ENCODE measurements around the gene CALR3.
"Not testable (repeated sequence)": the region's sequence is repeated elsewhere in the genome, so short reads cannot be mapped to it uniquely, and the experiment has no call there.

Gene CALR3

GRCh38 chr19:16527334-16527935, 31.5 kb upstream of the CALR3 start:
- no peak for DNase-seq
- in situ Hi-C loops (cut with HindIII; ENCODE audit: low pct_ligation_motif_present, low pct_unique_long_range_greater_than_20kb, low sequenced_read_pairs), result no loop called here

- no peak for DNase-seq
- in situ Hi-C loops (cut with HindIII; ENCODE audit: low pct_ligation_motif_present, low pct_unique_long_range_greater_than_20kb, low sequenced_read_pairs), result no loop called here
Observed at GRCh38 chr19:16525751-16526481, 29.9 kb upstream of the CALR3 start.

- no peak for DNase-seq
- in situ Hi-C loops (cut with HindIII; ENCODE audit: low pct_ligation_motif_present, low pct_unique_long_range_greater_than_20kb, low sequenced_read_pairs), result no loop called here
Observed at GRCh38 chr19:16524991-16525734, 29.2 kb upstream of the CALR3 start.

GRCh38 chr19:16522559-16523377, 26.8 kb upstream of the CALR3 start:
- DNase-seq, result no peak
- in situ Hi-C loops (cut with HindIII; ENCODE audit: low pct_ligation_motif_present, low pct_unique_long_range_greater_than_20kb, low sequenced_read_pairs), result no loop called here

DNA sequence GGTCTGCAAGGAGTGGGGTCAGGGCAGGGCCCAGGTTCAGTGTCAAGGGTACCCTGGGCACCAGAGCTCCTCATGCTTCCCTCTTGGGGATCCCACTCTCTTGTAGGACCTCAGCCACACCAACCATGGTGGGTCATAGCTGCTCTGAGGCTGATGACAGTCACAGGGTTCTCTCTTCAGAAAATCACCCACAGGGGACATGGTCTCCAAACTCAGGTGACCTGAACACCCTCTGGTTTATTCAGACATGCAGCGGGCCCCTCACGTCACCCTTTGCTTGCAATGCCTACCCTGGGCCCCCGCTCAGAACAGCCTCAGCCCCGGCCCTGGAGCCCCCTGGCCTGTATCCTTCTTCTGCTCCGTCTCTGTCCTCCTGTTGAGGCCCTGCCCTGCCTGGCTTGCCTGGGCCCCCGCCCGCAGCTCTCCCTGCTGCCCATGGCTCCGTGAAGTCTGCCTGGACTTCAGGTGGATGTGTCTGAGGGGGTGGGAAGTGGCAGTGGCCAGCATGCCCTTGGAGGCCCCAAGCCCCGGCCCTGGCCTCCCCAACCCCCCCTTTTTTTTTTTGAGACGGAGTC, 25.8 kb upstream of the CALR3 start:
- in situ Hi-C loops (cut with HindIII; ENCODE audit: low pct_ligation_motif_present, low pct_unique_long_range_greater_than_20kb, low sequenced_read_pairs), result no loop called here
- no peak for DNase-seq

DNA sequence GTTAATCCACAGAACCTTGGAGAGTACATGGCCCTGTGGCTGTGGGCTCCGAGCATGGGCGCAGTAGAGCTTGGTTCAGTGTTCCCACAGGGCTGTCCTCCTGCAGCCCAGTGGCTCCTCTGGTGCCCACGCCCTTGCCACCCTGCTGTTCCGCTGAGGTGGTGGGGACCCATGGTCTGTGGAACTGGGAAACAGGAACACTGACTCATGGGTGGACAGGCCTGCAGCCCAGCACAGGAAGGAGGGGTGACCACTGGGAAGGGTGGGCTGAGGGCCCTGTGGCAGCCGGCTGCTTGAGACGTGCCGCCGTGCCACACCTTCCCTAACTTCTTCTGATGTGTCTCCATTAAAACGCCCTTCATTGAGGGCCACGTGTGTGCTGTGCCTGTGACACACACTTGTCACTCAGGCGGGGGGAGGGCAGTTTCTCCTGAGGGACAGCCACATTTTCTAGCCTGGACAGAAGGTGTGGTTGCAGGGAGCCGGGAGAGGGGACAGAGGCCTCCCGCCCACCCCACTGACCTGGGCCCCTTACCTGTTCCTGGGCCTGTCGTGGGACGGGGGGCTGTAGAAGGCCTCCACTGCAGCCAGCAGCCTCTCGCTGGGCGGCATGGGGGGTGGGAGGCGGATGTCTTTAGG, 25.1 kb upstream of the CALR3 start:
- in situ Hi-C loops (cut with HindIII; ENCODE audit: low pct_ligation_motif_present, low pct_unique_long_range_greater_than_20kb, low sequenced_read_pairs), result no loop called here
- DNase-seq, result no peak

GRCh38 chr19:16520074-16520973, 24.4 kb upstream of the CALR3 start:
- in situ Hi-C loops (cut with HindIII; ENCODE audit: low pct_ligation_motif_present, low pct_unique_long_range_greater_than_20kb, low sequenced_read_pairs), result no loop called here
- no peak for DNase-seq

DNA sequence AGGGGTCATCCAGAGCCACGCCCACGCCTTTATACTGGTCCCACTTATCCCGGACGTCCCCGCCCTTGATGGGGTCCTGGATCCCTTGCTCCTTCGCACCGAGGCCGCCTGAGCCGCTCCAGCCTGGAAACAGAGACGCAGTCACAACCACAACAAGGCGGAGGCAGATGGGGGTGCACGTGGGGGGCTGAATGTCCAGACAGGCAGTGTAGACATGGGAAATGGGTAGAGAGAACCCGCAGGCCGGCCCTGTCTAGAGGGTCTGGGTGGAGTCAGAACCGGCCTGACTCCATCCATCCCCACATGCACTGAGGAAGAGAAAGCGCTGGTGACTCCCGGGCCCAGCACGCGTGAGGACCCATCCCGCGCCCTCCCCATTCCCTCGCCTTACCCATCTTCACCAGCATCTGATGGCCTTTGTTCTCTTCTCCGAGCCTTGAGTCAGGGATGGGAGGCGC, 23.3 kb upstream of the CALR3 start:
- DNase-seq, result no peak
- in situ Hi-C loops (cut with HindIII; ENCODE audit: low pct_ligation_motif_present, low pct_unique_long_range_greater_than_20kb, low sequenced_read_pairs), result no loop called here

- DNase-seq, result no peak
- in situ Hi-C loops (cut with HindIII; ENCODE audit: low pct_ligation_motif_present, low pct_unique_long_range_greater_than_20kb, low sequenced_read_pairs), result no loop called here
Observed at GRCh38 chr19:16518483-16519229, 22.7 kb upstream of the CALR3 start.

- in situ Hi-C loops (cut with HindIII; ENCODE audit: low pct_ligation_motif_present, low pct_unique_long_range_greater_than_20kb, low sequenced_read_pairs), result no loop called here
- DNase-seq, result no peak
Observed at GRCh38 chr19:16518061-16518460, 22.1 kb upstream of the CALR3 start.

DNA sequence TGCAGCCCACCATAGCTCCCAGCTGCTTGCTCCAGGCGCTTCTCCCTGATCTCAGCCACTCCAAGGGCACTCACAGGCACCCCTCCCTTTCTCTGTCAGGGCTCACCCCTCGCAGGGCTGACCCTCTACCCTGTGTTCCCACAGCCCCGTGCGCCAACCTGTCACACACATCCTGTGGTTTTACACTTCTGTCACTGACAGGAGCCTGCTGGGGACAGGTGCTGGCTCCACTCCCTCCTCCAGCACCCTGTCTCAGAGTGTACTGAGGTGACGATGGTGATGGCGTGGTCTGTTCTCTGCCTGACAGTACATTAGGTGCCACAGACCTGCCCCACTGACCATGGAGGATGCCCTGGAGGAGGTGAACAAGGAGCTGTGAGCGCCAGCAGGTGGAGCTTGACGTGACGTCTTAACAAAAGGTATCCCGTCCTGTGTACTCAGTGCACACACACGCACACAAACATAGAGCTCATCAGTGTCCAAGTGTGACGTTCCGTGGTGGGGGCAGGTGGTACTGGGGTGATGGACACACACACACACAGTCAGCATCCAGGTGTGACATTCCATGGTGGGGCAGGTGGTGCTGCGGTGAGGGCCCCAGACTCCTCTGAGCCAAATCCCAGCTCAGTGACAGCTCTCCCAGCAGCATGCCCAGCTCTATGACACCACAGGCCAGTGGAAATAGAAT, 21.1 kb upstream of the CALR3 start:
- in situ Hi-C loops (cut with HindIII; ENCODE audit: low pct_ligation_motif_present, low pct_unique_long_range_greater_than_20kb, low sequenced_read_pairs), result no loop called here
- DNase-seq, result no peak

DNA sequence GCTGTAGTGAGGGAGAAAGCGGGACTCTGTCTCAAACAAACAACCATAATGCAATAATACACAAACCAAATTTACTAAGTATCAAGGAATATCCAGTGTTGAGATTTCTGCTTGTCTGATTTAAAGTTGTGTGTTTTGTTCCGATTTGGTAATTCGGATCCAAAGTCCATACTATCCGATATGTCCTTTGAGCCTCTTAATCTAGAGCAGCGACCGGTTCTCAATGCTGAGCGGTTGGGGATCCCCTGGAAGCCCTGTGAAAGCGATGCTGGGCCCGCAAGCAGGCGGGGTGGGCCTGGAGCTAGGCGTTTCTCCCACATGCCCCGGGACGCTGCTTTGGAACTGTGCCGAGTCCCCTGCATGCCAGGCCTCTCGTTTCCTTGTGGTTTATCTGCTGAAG, 20.4 kb upstream of the CALR3 start:
- no peak for DNase-seq
- in situ Hi-C loops (cut with HindIII; ENCODE audit: low pct_ligation_motif_present, low pct_unique_long_range_greater_than_20kb, low sequenced_read_pairs), result no loop called here

GRCh38 chr19:16514383-16515019, 18.5 kb upstream of the CALR3 start:
- in situ Hi-C loops (cut with HindIII; ENCODE audit: low pct_ligation_motif_present, low pct_unique_long_range_greater_than_20kb, low sequenced_read_pairs), result no loop called here
- DNase-seq, result no peak

- DNase-seq; in situ Hi-C loops (cut with HindIII; ENCODE audit: low pct_ligation_motif_present, low pct_unique_long_range_greater_than_20kb, low sequenced_read_pairs): not testable (repeated sequence)
Observed at GRCh38 chr19:16512611-16513010, 16.6 kb upstream of the CALR3 start.

GRCh38 chr19:16509141-16510061, 13.4 kb upstream of the CALR3 start:
- DNase-seq, result no peak
- in situ Hi-C loops (cut with HindIII; ENCODE audit: low pct_ligation_motif_present, low pct_unique_long_range_greater_than_20kb, low sequenced_read_pairs), result no loop called here

Measured in ACHN (cell line).